ENCODE data around the gene SYNJ2.

- no peak for TF ChIP-seq CTCF (IDR thresholded peaks at IDR 0.05)
- TF ChIP-seq POLR2A (IDR thresholded peaks at IDR 0.05), result no peak
Measured at GRCh38 chr6:157981132-157981394, 600 bp upstream of the SYNJ2 start.
